Nephron progenitor cell (in vitro differentiated cells): ENCODE data around the gene PHACTR3.

Experiments
- DNase-seq: peaks from one replicate; pipeline ENCODE4 v3.0.0; 2021
- H3K27ac Mint-ChIP-seq: 2 replicates; pipeline ENCODE4 v1.8.0; 2021; ENCODE audit warnings: mild to moderate bottlenecking, moderate library complexity, mixed read lengths
- H3K27me3 Mint-ChIP-seq: 2 replicates; pipeline ENCODE4 v1.8.0; 2021; ENCODE audit warnings: mild to moderate bottlenecking, low read depth, mixed read lengths; ENCODE audit not compliant: poor library complexity
- H3K36me3 Mint-ChIP-seq: 2 replicates; pipeline ENCODE4 v1.8.0; 2021; ENCODE audit warnings: low read depth, mixed read lengths
- H3K4me1 Mint-ChIP-seq: 2 replicates; pipeline ENCODE4 v1.8.0; 2021; ENCODE audit warnings: mixed read lengths
- H3K4me3 Mint-ChIP-seq: 2 replicates; pipeline ENCODE4 v1.8.0; 2021; ENCODE audit warnings: mild to moderate bottlenecking, moderate library complexity, mixed read lengths
- H3K9me3 Mint-ChIP-seq: 2 replicates; pipeline ENCODE4 v1.8.0; 2021; ENCODE audit warnings: mild to moderate bottlenecking, moderate library complexity, mixed read lengths
- CTCF ChIP-seq: fragments of 200-600 bp; sonication (generic); IDR thresholded peaks from 2 replicates; pipeline ENCODE4 v1.5.0; 2021; ENCODE audit warnings: antibody characterized with exemption

PHACTR3 gene

GRCh38 chr20:59629141-59630045 lies 25.1 kb downstream of the PHACTR3 start:
- Mint-ChIP-seq H3K36me3 (no peaks in the 10 kb centered on the region), H3K4me3 (no peak overlapping the region), H3K27ac (no peak overlapping the region), H3K27me3 (peaks cover 8% of the 10 kb centered on the region), H3K4me1 (no peaks in the 10 kb centered on the region), H3K9me3 (peaks cover 90% of the 10 kb centered on the region)
- no peak for TF ChIP-seq CTCF
- no peak for DNase-seq

GRCh38 chr20:59630526-59630925 lies 26.2 kb downstream of the PHACTR3 start:
- no peaks in the 10 kb centered on the region for H3K36me3 Mint-ChIP-seq
- TF ChIP-seq CTCF: no peak
- H3K4me3 Mint-ChIP-seq: no peak overlapping the region
- peaks cover 8% of the 10 kb centered on the region for H3K27me3 Mint-ChIP-seq
- H3K9me3 Mint-ChIP-seq: peaks cover 91% of the 10 kb centered on the region
- H3K4me1 Mint-ChIP-seq: no peaks in the 10 kb centered on the region
- DNase-seq: no peak
- H3K27ac Mint-ChIP-seq: no peak overlapping the region

GRCh38 chr20:59631751-59632540 lies 27.6 kb downstream of the PHACTR3 start:
- H3K9me3 Mint-ChIP-seq: peaks cover 91% of the 10 kb centered on the region
- DNase-seq: no peak
- no peak overlapping the region for H3K4me3 Mint-ChIP-seq
- no peak for TF ChIP-seq CTCF
- peaks cover 8% of the 10 kb centered on the region for H3K27me3 Mint-ChIP-seq
- no peaks in the 10 kb centered on the region for H3K36me3 Mint-ChIP-seq
- no peak overlapping the region for H3K27ac Mint-ChIP-seq
- H3K4me1 Mint-ChIP-seq: no peaks in the 10 kb centered on the region

GRCh38 chr20:59632541-59633113 lies 28.3 kb downstream of the PHACTR3 start:
- H3K27me3 Mint-ChIP-seq: peaks cover 7% of the 10 kb centered on the region
- no peak for DNase-seq
- H3K9me3 Mint-ChIP-seq: peaks cover 91% of the 10 kb centered on the region
- no peaks in the 10 kb centered on the region for H3K36me3 Mint-ChIP-seq
- H3K4me3 Mint-ChIP-seq: no peak overlapping the region
- H3K4me1 Mint-ChIP-seq: no peaks in the 10 kb centered on the region
- no peak for TF ChIP-seq CTCF
- no peak overlapping the region for H3K27ac Mint-ChIP-seq

- Mint-ChIP-seq H3K27ac (no peak overlapping the region), H3K4me1 (no peaks in the 10 kb centered on the region), H3K27me3 (peaks cover 9% of the 10 kb centered on the region), H3K9me3 (peaks cover 94% of the 10 kb centered on the region), H3K36me3 (no peaks in the 10 kb centered on the region), H3K4me3 (no peak overlapping the region)
- DNase-seq: no peak
- TF ChIP-seq CTCF: no peak
Measured at GRCh38 chr20:59633656-59634251, 29.4 kb downstream of the PHACTR3 start.
